Regular cardiac myocyte (primary cell): ENCODE results near the gene NOL11. TPM values are rescaled to one million over a fixed set of nuclear protein-coding genes. Genes with fewer than 3 reads are reported as not detected.

Source experiments
- total RNA-seq: library from RNA; depleted of rRNA; stranded (reverse); fragments of >200 nt; gene quantifications from 2 replicates; pipeline ENCODE4 v1.2.3, GENCODE V29; 2014

The NOL11 gene
- total RNA-seq = 24.5 and 46.0 TPM in 2 replicates

DNA sequence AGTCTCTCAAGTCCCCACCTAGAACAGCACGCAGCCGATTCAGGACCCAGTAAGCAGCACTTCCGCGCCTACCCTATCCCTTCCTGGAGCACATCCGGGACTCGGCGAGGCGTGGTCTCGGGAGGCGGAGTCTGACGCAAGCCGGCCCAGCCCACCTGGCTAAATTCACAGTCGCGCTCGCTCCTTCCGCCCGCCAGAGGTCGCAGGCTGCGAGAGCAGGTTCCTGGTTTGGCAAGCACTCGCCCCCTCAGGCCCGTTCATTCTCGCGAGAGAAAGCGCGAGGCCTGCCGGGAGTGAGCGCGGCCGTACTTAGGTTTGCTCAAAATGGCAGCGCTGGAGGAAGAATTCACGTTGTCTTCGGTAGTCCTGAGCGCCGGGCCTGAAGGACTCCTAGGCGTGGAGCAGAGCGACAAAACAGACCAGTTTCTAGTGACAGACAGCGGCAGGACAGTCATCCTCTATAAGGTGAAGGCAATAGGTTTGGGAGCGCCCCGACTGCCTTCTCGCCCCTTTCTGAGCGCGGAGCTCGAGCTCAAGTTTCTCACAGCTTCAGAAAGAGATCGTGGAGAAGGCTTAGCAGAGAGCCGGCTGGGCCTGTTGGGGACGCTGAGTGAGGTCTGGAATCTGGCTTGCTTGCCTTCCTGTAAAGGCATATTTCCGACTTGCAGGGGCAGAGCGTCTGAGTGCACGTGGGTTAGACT, at the start of gene NOL11:
TSS of gene NOL11 (plus strand) at position 313 of the 701 bp plus-strand sequence. CDS start at position 325, 12 bp downstream.

Other genes starting within 250 kb of the NOL11 start
- 27.4 and 30.7 TPM in 2 replicates for gene BPTF, start 107.6 kb downstream of the NOL11 start, total RNA-seq